Progenitor cell of endocrine pancreas (in vitro differentiated cells): Measurements from ENCODE around the gene CH25H. TPM values are rescaled to one million over a fixed set of nuclear protein-coding genes. Genes with fewer than 3 reads are reported as not detected.

Experiments used
- DNase-seq: peaks from one replicate; pipeline ENCODE4 v3.0.0; 2021; ENCODE audit warnings: low spot score; ENCODE audit not compliant: unreplicated experiment
- H3K27ac Mint-ChIP-seq: 2 replicates; pipeline ENCODE4 v1.8.0; 2021; ENCODE audit warnings: mild to moderate bottlenecking, moderate library complexity, mixed read lengths
- H3K27me3 Mint-ChIP-seq: 2 replicates; pipeline ENCODE4 v1.8.0; 2021; ENCODE audit warnings: mixed read lengths
- H3K36me3 Mint-ChIP-seq: 2 replicates; pipeline ENCODE4 v1.8.0; 2022; ENCODE audit warnings: mixed read lengths; ENCODE audit not compliant: insufficient read depth
- H3K4me1 Mint-ChIP-seq: 2 replicates; pipeline ENCODE4 v1.8.0; 2021; ENCODE audit warnings: low read depth, mixed read lengths
- H3K4me3 Mint-ChIP-seq: 2 replicates; pipeline ENCODE4 v1.8.0; 2021; ENCODE audit warnings: low read depth, mild to moderate bottlenecking, moderate library complexity, mixed read lengths
- H3K9me3 Mint-ChIP-seq: 2 replicates; pipeline ENCODE4 v1.8.0; 2021; ENCODE audit warnings: low read depth, mixed read lengths
- total RNA-seq: library from RNA; stranded (reverse); gene quantifications from 2 replicates; pipeline ENCODE4 v1.2.1, GENCODE V29; 2021
- TF ChIP-seq, protein P1 (sequence below): fragments of 200-600 bp; sonication (generic); IDR thresholded peaks from one replicate; pipeline ENCODE4 v1.5.0; 2021; ENCODE audit warnings: antibody characterized with exemption, mild to moderate bottlenecking; ENCODE audit not compliant: unreplicated experiment

Gene CH25H
- total RNA-seq, 1 donor from 2014 or later: not detected

DNA sequence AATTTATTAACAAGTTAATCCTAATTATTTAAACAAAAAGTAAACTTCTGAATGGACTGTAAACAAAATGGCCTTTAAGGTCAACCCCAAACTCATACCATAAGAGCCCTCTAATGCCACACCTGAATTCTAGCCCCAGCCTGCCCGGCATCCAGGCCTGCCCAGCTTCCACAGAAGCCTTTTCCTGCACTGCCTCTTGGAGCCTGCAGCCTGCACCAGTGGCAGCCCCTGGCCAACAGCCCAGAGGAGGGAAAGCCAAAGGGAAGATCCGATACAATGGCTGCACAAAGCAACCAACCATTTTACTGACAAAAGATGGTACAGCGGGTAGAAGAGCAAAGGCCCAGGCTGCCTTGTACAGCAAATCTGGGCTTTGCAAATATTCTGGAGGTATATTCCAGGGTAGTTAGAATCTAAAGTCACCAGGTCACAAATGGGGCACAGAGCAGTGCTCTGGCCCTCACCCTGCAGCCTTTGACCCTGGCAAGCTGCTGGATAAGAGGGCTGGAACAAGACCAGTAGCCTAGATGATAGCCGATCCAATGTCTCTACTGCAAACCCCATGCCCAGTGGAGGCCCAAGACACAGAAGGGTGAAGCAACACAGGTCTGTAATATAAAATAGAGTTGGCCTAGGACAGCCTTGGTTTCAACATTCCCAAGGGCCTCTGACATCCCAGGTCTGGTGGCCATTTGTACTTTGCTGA, 12.5 kb upstream of the CH25H start:
- Mint-ChIP-seq H3K4me1 (peaks cover 6% of the 10 kb centered on the region), H3K27me3 (no peaks in the 10 kb centered on the region), H3K27ac (no peak overlapping the region), H3K9me3 (no peaks in the 10 kb centered on the region), H3K4me3 (no peak overlapping the region), H3K36me3 (no peaks in the 10 kb centered on the region)
- TF ChIP-seq, protein P1, sequence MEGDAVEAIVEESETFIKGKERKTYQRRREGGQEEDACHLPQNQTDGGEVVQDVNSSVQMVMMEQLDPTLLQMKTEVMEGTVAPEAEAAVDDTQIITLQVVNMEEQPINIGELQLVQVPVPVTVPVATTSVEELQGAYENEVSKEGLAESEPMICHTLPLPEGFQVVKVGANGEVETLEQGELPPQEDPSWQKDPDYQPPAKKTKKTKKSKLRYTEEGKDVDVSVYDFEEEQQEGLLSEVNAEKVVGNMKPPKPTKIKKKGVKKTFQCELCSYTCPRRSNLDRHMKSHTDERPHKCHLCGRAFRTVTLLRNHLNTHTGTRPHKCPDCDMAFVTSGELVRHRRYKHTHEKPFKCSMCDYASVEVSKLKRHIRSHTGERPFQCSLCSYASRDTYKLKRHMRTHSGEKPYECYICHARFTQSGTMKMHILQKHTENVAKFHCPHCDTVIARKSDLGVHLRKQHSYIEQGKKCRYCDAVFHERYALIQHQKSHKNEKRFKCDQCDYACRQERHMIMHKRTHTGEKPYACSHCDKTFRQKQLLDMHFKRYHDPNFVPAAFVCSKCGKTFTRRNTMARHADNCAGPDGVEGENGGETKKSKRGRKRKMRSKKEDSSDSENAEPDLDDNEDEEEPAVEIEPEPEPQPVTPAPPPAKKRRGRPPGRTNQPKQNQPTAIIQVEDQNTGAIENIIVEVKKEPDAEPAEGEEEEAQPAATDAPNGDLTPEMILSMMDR: no peak
- no peak for DNase-seq

- no peaks in the 10 kb centered on the region for H3K9me3 Mint-ChIP-seq
- no peak overlapping the region for H3K27ac Mint-ChIP-seq
- H3K27me3 Mint-ChIP-seq: peaks cover 3% of the 10 kb centered on the region
- TF ChIP-seq, protein P1: peak; percentile 84
- no peaks in the 10 kb centered on the region for H3K36me3 Mint-ChIP-seq
- H3K4me3 Mint-ChIP-seq: no peak overlapping the region
- peaks cover 6% of the 10 kb centered on the region for H3K4me1 Mint-ChIP-seq
- no peak for DNase-seq
Measured at GRCh38 chr10:89217057-89217990, 10.2 kb upstream of the CH25H start.

- peaks cover 13% of the 10 kb centered on the region for H3K27me3 Mint-ChIP-seq
- H3K4me3 Mint-ChIP-seq: no peak overlapping the region
- no peak overlapping the region for H3K27ac Mint-ChIP-seq
- H3K4me1 Mint-ChIP-seq: peaks cover 6% of the 10 kb centered on the region
- DNase-seq: no peak
- H3K36me3 Mint-ChIP-seq: no peaks in the 10 kb centered on the region
- TF ChIP-seq, protein P1: no peak
- no peaks in the 10 kb centered on the region for H3K9me3 Mint-ChIP-seq
Measured at GRCh38 chr10:89216056-89216455, 8.9 kb upstream of the CH25H start.

GRCh38 chr10:89215511-89215910, 8.4 kb upstream of the CH25H start:
- no peak overlapping the region for H3K27ac Mint-ChIP-seq
- H3K27me3 Mint-ChIP-seq: peaks cover 18% of the 10 kb centered on the region
- H3K36me3 Mint-ChIP-seq: no peaks in the 10 kb centered on the region
- no peak overlapping the region for H3K4me3 Mint-ChIP-seq
- TF ChIP-seq, protein P1: no peak
- H3K9me3 Mint-ChIP-seq: no peaks in the 10 kb centered on the region
- H3K4me1 Mint-ChIP-seq: peaks cover 6% of the 10 kb centered on the region
- no peak for DNase-seq

GRCh38 chr10:89214566-89215165, 7.5 kb upstream of the CH25H start:
- Mint-ChIP-seq H3K27me3 (peaks cover 27% of the 10 kb centered on the region), H3K27ac (no peak overlapping the region), H3K4me1 (peaks cover 6% of the 10 kb centered on the region), H3K9me3 (no peaks in the 10 kb centered on the region), H3K36me3 (no peaks in the 10 kb centered on the region), H3K4me3 (no peak overlapping the region)
- no peak for DNase-seq
- TF ChIP-seq, protein P1: no peak
